Vagina (tissue), 2 donors: ENCODE results near the gene LIN7A. TPM values are rescaled to one million over a fixed set of nuclear protein-coding genes. Genes with fewer than 3 reads are reported as not detected.

Source experiments
- DNase-seq, 2 donors: peaks; one replicate each; pipeline ENCODE4 v3.0.0-alpha.2; 2017; ENCODE audit errors: extremely low spot score in 2 of 2
- H3K27ac ChIP-seq: fragments of 200-600 bp; sonication (generic); one replicate; pipeline ENCODE4 v1.5.1; 2019
- H3K27me3 ChIP-seq: fragments of 200-600 bp; sonication (generic); one replicate; pipeline ENCODE4 v1.5.1; 2019
- H3K36me3 ChIP-seq, 2 donors: fragments of 200-600 bp; sonication (generic); one replicate each; pipeline ENCODE4 v1.5.1; 2017 to 2019
- H3K4me1 ChIP-seq: fragments of 200-600 bp; sonication (generic); one replicate; pipeline ENCODE4 v1.5.1; 2019
- H3K4me3 ChIP-seq, 2 donors: fragments of 200-600 bp; sonication (generic); 1 replicate in 1 of 2; 2 replicates in 1 of 2; pipeline ENCODE4 v1.5.1; 2016 to 2019
- H3K9me3 ChIP-seq: fragments of 200-600 bp; sonication (generic); one replicate; pipeline ENCODE4 v1.5.1; 2019
- POLR2A ChIP-seq, 2 donors: fragments of 450-650 bp; IDR thresholded peaks; one replicate each; pipeline ENCODE4 v1.6.1; 2017; ENCODE audit warnings: antibody characterized with exemption in 2 of 2, mild to moderate bottlenecking in 2 of 2, moderate library complexity in 2 of 2
- POLR2AphosphoS5 ChIP-seq, 2 donors: sonication (generic); formaldehyde crosslinking; IDR thresholded peaks; one replicate each; pipeline ENCODE4 v1.9.0; 2017; ENCODE audit warnings: antibody characterized with exemption in 2 of 2, mild to moderate bottlenecking in 2 of 2, low read depth in 1 of 2; ENCODE audit not compliant: insufficient read depth in 1 of 2
- intact Hi-C: fragments of 100-400 bp; cut with DNase I; formaldehyde crosslinking; loops from one replicate; pipeline ENCODE4 v1.15.1; 2023
- total RNA-seq: library from RNA; depleted of rRNA; stranded (reverse); fragments of >200 nt; gene quantifications from one replicate; pipeline ENCODE4 v1.2.3, GENCODE V29; 2016
- TF ChIP-seq, protein P1 (sequence below), 3 experiments: fragments of 450-650 bp in 2 of 3; fragments of 200-600 bp in 1 of 3; sonication (generic) in 1 of 3; IDR thresholded peaks; one replicate each; pipeline ENCODE4 v1.5.1; 2017 to 2019; ENCODE audit warnings: antibody characterized with exemption in 3 of 3, mild to moderate bottlenecking in 2 of 3, moderate library complexity in 2 of 3

The LIN7A gene
- total RNA-seq, 1 donor from 2014 or later, result 12.5 TPM

DNA sequence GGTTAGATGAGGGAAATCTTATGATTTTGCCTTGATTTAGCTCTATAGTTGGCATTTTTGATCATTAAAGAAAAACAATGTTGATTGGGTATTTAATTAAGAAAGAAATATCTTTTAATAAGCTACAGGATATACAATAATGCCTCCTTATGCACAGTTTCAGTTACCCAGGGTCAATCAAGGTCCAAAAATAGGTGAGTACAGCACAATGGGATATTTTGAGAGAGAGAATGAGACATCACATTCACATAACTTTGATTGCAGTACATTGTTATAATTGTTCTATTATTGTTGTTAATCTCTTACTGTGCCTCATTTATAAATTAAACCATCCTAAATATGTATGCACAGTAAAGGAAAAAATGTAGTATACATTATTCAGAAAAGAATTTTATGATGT is 118.9 kb downstream of the LIN7A start:
- Histone ChIP-seq H3K4me1 (no peaks in the 10 kb centered on the region), H3K27ac (no peak overlapping the region), H3K9me3 (no peaks in the 10 kb centered on the region), H3K27me3 (no peaks in the 10 kb centered on the region), H3K36me3 (no peaks in the 10 kb centered on the region), H3K4me3 (no peak overlapping the region)
- intact Hi-C loops, result no loop called here
- DNase-seq, result no peak
- no peak for TF ChIP-seq POLR2AphosphoS5 (IDR thresholded peaks at IDR 0.05; ENCODE audit: insufficient read depth in 1 of 2, low read depth in 1 of 2)
- no peak for TF ChIP-seq POLR2A (IDR thresholded peaks at IDR 0.05)

DNA sequence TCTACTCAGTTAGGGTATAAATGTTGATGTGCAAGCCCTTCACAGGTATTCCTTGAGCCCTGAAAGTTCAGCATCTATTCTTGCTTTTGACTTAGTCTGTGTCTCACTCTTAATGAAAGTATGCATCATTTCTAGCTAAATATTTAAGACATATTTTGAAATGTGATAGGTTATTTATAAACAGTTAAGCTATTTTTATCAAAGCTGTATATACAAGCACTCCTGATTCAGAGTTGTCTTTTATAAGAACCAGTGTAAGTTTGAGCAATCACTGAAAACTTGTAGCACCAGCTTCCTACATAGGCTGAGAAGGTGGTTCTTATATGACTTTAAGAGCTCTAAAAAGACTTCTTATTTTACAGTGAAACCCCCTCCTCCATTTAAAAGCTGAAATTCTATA is 122.4 kb downstream of the LIN7A start:
- no peaks in the 10 kb centered on the region for H3K9me3 ChIP-seq
- H3K36me3 ChIP-seq, result no peaks in the 10 kb centered on the region
- H3K4me1 ChIP-seq, result no peaks in the 10 kb centered on the region
- H3K4me3 ChIP-seq, result no peak overlapping the region
- no peaks in the 10 kb centered on the region for H3K27me3 ChIP-seq
- intact Hi-C loops, result no loop called here
- H3K27ac ChIP-seq, result no peak overlapping the region
- DNase-seq, result no peak
- TF ChIP-seq POLR2AphosphoS5 (IDR thresholded peaks at IDR 0.05; ENCODE audit: insufficient read depth in 1 of 2, low read depth in 1 of 2) (no peak), POLR2A (IDR thresholded peaks at IDR 0.05) (no peak)
- TF ChIP-seq, protein P1, sequence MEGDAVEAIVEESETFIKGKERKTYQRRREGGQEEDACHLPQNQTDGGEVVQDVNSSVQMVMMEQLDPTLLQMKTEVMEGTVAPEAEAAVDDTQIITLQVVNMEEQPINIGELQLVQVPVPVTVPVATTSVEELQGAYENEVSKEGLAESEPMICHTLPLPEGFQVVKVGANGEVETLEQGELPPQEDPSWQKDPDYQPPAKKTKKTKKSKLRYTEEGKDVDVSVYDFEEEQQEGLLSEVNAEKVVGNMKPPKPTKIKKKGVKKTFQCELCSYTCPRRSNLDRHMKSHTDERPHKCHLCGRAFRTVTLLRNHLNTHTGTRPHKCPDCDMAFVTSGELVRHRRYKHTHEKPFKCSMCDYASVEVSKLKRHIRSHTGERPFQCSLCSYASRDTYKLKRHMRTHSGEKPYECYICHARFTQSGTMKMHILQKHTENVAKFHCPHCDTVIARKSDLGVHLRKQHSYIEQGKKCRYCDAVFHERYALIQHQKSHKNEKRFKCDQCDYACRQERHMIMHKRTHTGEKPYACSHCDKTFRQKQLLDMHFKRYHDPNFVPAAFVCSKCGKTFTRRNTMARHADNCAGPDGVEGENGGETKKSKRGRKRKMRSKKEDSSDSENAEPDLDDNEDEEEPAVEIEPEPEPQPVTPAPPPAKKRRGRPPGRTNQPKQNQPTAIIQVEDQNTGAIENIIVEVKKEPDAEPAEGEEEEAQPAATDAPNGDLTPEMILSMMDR (IDR thresholded peaks at IDR 0.05), result no peak

DNA sequence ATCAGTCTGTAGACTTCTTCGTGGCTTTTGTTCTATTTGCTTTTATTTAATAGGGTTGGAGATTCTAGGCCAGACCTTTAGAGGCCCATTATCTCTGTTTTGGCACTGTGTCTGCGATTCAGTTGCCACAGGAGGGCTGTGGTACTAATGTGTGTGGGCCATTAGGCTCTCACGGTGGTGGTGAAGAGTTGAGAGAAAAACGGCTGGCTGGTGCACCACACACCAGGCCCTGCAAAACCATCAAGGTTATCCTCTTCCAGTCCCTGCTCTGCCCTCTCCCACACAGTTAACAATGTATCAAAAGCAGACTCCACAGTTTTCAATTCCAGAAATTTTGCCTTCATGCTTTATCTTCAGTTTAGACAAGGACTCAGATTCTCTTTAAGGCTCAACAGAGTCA is 123.3 kb downstream of the LIN7A start:
- H3K4me1 ChIP-seq, result no peaks in the 10 kb centered on the region
- no peak overlapping the region for H3K27ac ChIP-seq
- DNase-seq, result no peak
- H3K4me3 ChIP-seq, result no peak overlapping the region
- TF ChIP-seq POLR2AphosphoS5 (IDR thresholded peaks at IDR 0.05; ENCODE audit: insufficient read depth in 1 of 2, low read depth in 1 of 2) (no peak), POLR2A (IDR thresholded peaks at IDR 0.05) (no peak)
- TF ChIP-seq, protein P1 (IDR thresholded peaks at IDR 0.05), result no peak
- intact Hi-C loops, result no loop called here
- no peaks in the 10 kb centered on the region for H3K27me3 ChIP-seq
- peaks cover 0 to 5% of the 10 kb centered on the region in 2 donors for H3K36me3 ChIP-seq
- H3K9me3 ChIP-seq, result no peaks in the 10 kb centered on the region

DNA sequence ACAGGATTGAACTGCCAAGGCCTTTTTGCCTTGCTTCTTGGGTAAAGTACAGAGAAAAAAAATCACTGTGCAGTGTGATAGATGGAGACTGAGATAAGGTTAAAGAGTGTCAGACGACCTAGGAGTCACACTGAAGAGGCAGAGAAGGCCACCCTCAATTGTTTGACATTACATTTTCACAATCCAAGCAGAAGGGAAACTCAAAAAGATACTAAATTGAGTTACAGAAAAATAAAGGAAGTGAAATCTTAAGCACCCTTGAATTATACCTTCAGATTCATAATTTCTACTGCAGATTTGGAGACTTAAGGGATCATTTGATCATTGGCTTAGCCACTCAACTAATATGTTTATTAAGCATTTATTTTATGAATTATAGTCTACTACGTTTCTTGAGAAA is 123.9 kb downstream of the LIN7A start:
- intact Hi-C loops, result no loop called here
- H3K27ac ChIP-seq, result no peak overlapping the region
- H3K27me3 ChIP-seq, result no peaks in the 10 kb centered on the region
- no peak for TF ChIP-seq POLR2A (IDR thresholded peaks at IDR 0.05)
- no peak for TF ChIP-seq POLR2AphosphoS5 (IDR thresholded peaks at IDR 0.05; ENCODE audit: insufficient read depth in 1 of 2, low read depth in 1 of 2)
- TF ChIP-seq, protein P1 (IDR thresholded peaks at IDR 0.05), result no peak
- H3K36me3 ChIP-seq, result peaks cover 0 to 9% of the 10 kb centered on the region in 2 donors
- DNase-seq, result no peak
- no peaks in the 10 kb centered on the region for H3K9me3 ChIP-seq
- H3K4me1 ChIP-seq, result no peaks in the 10 kb centered on the region
- H3K4me3 ChIP-seq, result no peak overlapping the region

DNA sequence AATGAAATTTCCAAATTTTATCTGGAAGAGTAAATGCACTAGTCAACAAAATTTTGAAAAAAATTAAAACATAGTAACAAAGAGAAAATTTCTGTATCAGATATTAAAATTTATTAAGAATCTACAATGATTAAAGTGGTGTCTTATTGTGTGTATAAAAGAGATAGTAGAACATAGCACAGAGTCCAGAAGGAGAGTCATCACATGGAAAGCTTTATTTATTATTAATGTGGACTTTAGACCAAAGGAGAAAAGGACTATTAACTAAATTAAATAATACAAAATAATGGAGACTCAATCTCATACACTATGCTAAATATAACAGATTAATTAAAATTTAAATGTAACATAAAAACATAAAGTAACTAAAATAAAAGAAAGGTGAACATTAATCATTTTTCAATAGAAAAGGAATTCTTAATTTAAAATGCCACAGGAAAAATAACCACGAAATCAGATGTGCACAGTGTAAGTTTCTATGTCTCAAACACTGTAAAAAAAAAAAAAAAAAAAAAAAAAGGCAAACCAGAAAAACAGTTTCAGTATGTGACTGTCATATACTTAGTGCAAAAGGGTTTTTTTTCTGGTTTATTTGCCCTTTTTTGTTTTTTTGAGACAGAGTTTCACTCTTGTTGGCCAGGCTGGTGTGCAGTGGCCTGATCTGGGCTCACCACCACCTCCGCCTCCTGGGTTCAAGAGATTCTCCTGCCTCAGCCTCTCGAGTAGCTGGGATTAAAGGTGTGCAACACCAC is 125.6 kb downstream of the LIN7A start:
- DNase-seq, result no peak
- TF ChIP-seq POLR2A (IDR thresholded peaks at IDR 0.05) (no peak), POLR2AphosphoS5 (IDR thresholded peaks at IDR 0.05; ENCODE audit: insufficient read depth in 1 of 2, low read depth in 1 of 2) (no peak)
- TF ChIP-seq, protein P1 (IDR thresholded peaks at IDR 0.05), result no peak

More for the DNA sequence above, 125.6 kb downstream of the LIN7A start:
- Histone ChIP-seq H3K4me3 (no peak overlapping the region), H3K36me3 (peaks cover 0 to 9% of the 10 kb centered on the region in 2 donors), H3K27me3 (no peaks in the 10 kb centered on the region), H3K4me1 (no peaks in the 10 kb centered on the region), H3K27ac (no peak overlapping the region), H3K9me3 (no peaks in the 10 kb centered on the region)
- intact Hi-C loops, result no loop called here
